OCI-M1 (cell line): Measurements from ENCODE around the gene GPR156.
"Not testable (repeated sequence)": the region's sequence is repeated elsewhere in the genome, so short reads cannot be mapped to it uniquely, and the experiment has no call there.

ENCODE experiments used
- DNase-seq: peaks from one replicate; lab custom pipeline; 2025; lab: John Stamatoyannopoulos, UW

GPR156 gene

GRCh38 chr3:120284747-120285507, at the start of gene GPR156:
Gene GPR156, minus strand, starts transcription at chr3:120285222. Its CDS starts 41,124 bp downstream, at chr3:120244098.
- DNase-seq, result no peak

GRCh38 chr3:120332646-120333045, 47.6 kb upstream of the GPR156 start:
- DNase-seq, result no peak

- DNase-seq, result no peak
Observed at GRCh38 chr3:120331076-120331475, 46.1 kb upstream of the GPR156 start.

GRCh38 chr3:120326784-120327183, 41.8 kb upstream of the GPR156 start:
- DNase-seq, result no peak

GRCh38 chr3:120324190-120324589, 39.2 kb upstream of the GPR156 start:
- no peak for DNase-seq

- not testable (repeated sequence) for DNase-seq
Observed at GRCh38 chr3:120323761-120324160, 38.7 kb upstream of the GPR156 start.

GRCh38 chr3:120311863-120312794, 27.1 kb upstream of the GPR156 start:
- no peak for DNase-seq

GRCh38 chr3:120306519-120307455, 21.8 kb upstream of the GPR156 start:
- no peak for DNase-seq

- no peak for DNase-seq
Observed at GRCh38 chr3:120304616-120305015, 19.6 kb upstream of the GPR156 start.

- no peak for DNase-seq
Observed at GRCh38 chr3:120302361-120302760, 17.3 kb upstream of the GPR156 start.

GRCh38 chr3:120300971-120301370, 15.9 kb upstream of the GPR156 start:
- DNase-seq, result no peak

- DNase-seq, result no peak
Observed at GRCh38 chr3:120299403-120299802, 14.4 kb upstream of the GPR156 start.

GRCh38 chr3:120298996-120299395, 14.0 kb upstream of the GPR156 start:
- DNase-seq, result no peak

GRCh38 chr3:120291552-120291951, 6.5 kb upstream of the GPR156 start:
- DNase-seq, result not testable (repeated sequence)

- DNase-seq, result no peak
Observed at GRCh38 chr3:120289636-120290035, 4.6 kb upstream of the GPR156 start.

- DNase-seq, result no peak
Observed at GRCh38 chr3:120286465-120286864, 1.4 kb upstream of the GPR156 start.

- no peak for DNase-seq
Observed at GRCh38 chr3:120285508-120285841, 453 bp upstream of the GPR156 start.

- no peak for DNase-seq
Observed at GRCh38 chr3:120281261-120281660, 3.8 kb downstream of the GPR156 start.

- no peak for DNase-seq
Observed at GRCh38 chr3:120280566-120280965, 4.5 kb downstream of the GPR156 start.

- no peak for DNase-seq
Observed at GRCh38 chr3:120280026-120280425, 5.0 kb downstream of the GPR156 start.

- DNase-seq, result no peak
Observed at GRCh38 chr3:120276767-120277166, 8.3 kb downstream of the GPR156 start.

GRCh38 chr3:120275618-120276017, 9.4 kb downstream of the GPR156 start:
- no peak for DNase-seq
